Measurements from ENCODE around the gene DDX10. TPM values are rescaled to one million over a fixed set of nuclear protein-coding genes. Genes with fewer than 3 reads are reported as not detected.
"Not testable (repeated sequence)": the region's sequence is repeated elsewhere in the genome, so short reads cannot be mapped to it uniquely, and the experiment has no call there.

The DDX10 gene
- total RNA-seq, 1 donor from 2014 or later: 34.7 TPM

DNA sequence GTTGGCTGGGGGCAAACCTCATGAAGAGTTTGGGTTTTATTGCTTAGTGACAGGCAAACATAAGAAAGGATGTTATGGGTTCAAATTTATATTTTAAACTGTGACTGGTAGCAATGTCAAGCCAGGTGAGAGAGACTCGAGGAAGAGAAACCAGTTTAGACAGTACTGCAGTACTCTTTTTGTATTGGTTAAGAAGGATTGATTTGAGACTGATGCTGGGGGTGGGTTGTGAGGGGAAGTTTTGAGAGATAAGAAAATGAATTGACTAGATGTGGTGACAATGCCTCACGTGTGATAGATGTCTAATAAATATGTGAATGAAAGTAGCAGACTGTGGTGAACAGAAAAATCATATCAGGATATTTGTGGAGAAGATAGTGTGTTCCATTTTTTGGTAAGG lies 142.4 kb downstream of the DDX10 start:
- Mint-ChIP-seq H3K36me3 (no peaks in the 10 kb centered on the region), H3K9me3 (no peaks in the 10 kb centered on the region), H3K4me1 (ENCODE audit: unreplicated experiment) (no peaks in the 10 kb centered on the region), H3K4me3 (no peak overlapping the region), H3K27ac (no peak overlapping the region), H3K27me3 (no peaks in the 10 kb centered on the region)
- no peak for DNase-seq (ENCODE audit: extremely low spot score, unreplicated experiment)
- no peak for TF ChIP-seq CTCF (conservative IDR thresholded peaks at IDR 0.05)

DNA sequence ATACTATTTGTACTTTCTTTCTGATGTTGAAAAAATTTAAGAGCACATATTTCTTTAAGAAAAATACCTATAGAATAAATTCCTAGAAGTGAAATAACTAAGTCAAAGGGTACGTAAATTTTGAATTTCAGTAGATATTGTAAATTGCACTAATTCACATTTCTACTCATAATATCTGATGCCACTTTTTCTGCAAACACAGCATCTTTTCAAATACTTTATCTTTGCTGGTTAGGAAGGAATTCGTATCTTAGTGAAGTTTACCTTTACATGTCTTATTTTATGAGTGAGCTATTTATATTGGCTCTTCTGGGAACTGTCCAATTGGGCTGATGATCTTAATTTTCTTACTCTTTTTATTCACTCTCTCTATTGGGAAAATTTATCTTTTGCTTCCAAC lies 148.2 kb downstream of the DDX10 start:
- H3K4me1 Mint-ChIP-seq (ENCODE audit: unreplicated experiment): peaks cover 4% of the 10 kb centered on the region
- no peaks in the 10 kb centered on the region for H3K9me3 Mint-ChIP-seq
- no peak for TF ChIP-seq CTCF (conservative IDR thresholded peaks at IDR 0.05)
- no peak for DNase-seq (ENCODE audit: extremely low spot score, unreplicated experiment)
- no peaks in the 10 kb centered on the region for H3K27me3 Mint-ChIP-seq
- no peak overlapping the region for H3K4me3 Mint-ChIP-seq
- no peak overlapping the region for H3K27ac Mint-ChIP-seq
- peaks cover 4% of the 10 kb centered on the region for H3K36me3 Mint-ChIP-seq

DNA sequence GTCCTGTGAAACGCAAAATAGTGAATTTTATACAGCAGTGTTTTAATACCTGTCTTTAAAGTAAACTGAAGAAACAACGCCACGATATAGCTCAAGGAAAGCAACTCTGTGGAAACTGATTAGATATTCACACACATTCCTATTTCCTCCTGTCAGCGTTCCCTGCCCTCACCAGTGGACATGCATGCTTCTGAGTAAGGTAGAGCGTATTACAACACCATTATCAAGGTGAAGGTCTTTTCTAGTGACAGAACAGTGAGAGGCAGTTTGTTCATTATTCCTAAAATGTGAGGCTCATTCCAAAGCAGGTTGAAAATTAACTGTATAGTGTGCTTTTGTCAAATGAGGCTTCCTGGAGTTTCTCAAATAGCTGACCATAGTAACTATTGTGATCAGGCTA lies 153.1 kb downstream of the DDX10 start:
- Mint-ChIP-seq H3K27me3 (no peaks in the 10 kb centered on the region), H3K36me3 (peaks cover 4% of the 10 kb centered on the region), H3K4me3 (no peak overlapping the region), H3K27ac (no peak overlapping the region), H3K4me1 (ENCODE audit: unreplicated experiment) (peaks cover 5% of the 10 kb centered on the region), H3K9me3 (no peaks in the 10 kb centered on the region)
- no peak for TF ChIP-seq CTCF (conservative IDR thresholded peaks at IDR 0.05)
- DNase-seq (ENCODE audit: extremely low spot score, unreplicated experiment): no peak

DNA sequence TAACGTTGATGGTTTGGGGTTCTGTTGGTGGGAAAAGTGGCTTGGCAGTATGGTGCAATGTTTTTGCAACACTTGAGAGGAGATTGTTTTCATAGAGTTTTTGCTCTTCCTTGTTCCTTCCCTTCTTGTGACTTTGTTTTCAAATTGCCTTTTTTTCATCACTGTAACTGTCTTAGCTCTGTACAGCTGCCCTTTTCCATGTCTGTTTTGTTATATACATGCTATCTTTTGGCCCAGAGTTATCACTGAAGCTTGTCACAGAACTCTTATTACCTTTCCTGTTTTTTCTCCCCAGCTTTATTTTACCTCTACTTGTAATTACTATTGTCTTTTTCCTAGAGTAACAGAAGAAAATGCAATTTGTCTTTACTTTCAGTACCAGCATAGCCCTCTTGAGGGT lies 154.1 kb downstream of the DDX10 start:
- DNase-seq (ENCODE audit: extremely low spot score, unreplicated experiment): no peak
- H3K27ac Mint-ChIP-seq: no peak overlapping the region
- no peak overlapping the region for H3K4me3 Mint-ChIP-seq
- H3K36me3 Mint-ChIP-seq: peaks cover 4% of the 10 kb centered on the region
- no peak for TF ChIP-seq CTCF (conservative IDR thresholded peaks at IDR 0.05)
- H3K9me3 Mint-ChIP-seq: no peaks in the 10 kb centered on the region
- peaks cover 5% of the 10 kb centered on the region for H3K4me1 Mint-ChIP-seq (ENCODE audit: unreplicated experiment)
- H3K27me3 Mint-ChIP-seq: no peaks in the 10 kb centered on the region

- peaks cover 5% of the 10 kb centered on the region for H3K4me1 Mint-ChIP-seq (ENCODE audit: unreplicated experiment)
- H3K4me3 Mint-ChIP-seq: no peak overlapping the region
- DNase-seq (ENCODE audit: extremely low spot score, unreplicated experiment): no peak
- no peaks in the 10 kb centered on the region for H3K9me3 Mint-ChIP-seq
- H3K27ac Mint-ChIP-seq: no peak overlapping the region
- TF ChIP-seq CTCF (conservative IDR thresholded peaks at IDR 0.05): no peak
- no peaks in the 10 kb centered on the region for H3K27me3 Mint-ChIP-seq
- peaks cover 4% of the 10 kb centered on the region for H3K36me3 Mint-ChIP-seq
Measured at GRCh38 chr11:108819957-108820356, 155.1 kb downstream of the DDX10 start.

DNA sequence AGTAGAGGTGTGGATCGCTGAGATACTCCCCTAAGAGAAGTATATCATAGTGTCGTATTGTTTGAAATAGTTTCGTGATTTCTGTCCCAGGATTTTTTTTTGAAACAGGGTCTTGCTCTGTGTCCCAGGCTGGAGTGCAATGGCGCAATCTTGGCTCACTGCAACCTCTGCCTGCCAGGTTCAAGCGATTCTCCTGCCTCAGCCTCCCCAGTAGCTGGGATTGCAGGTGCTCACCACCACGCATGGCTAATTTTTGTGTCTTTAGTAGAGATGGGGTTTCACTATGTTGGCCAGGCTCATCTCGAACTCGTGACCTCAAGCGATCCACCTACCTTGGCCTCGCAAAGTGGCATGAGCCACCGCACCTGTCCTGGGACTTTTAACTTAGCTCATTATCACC lies 159.1 kb downstream of the DDX10 start:
- H3K9me3 Mint-ChIP-seq; DNase-seq (ENCODE audit: extremely low spot score, unreplicated experiment); H3K4me1 Mint-ChIP-seq (ENCODE audit: unreplicated experiment); H3K4me3 Mint-ChIP-seq; H3K36me3 Mint-ChIP-seq; H3K27me3 Mint-ChIP-seq; H3K27ac Mint-ChIP-seq: not testable (repeated sequence)

All from type B pancreatic cell (in vitro differentiated cells).